ENCODE results near the gene PTAFR.

DNA sequence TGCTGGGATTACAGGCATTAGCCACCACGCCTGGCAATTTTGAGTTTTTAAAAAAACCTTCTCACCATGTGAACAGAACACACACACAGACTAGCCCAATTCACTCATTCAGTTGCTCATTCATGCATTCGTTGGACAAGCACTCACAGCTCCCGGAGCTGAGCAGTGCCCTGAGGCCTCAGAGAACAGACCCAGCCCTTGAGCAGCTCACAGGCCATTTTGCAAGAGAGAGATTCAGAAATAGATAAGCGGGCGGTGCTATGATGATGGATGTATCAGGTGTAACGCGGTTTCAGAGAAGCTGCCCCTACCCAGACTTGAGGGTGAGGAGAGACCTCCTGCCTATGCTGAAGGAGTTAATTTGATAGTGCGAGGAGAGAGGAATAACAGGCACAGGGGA, 18.6 kb downstream of the PTAFR start:
- TF ChIP-seq, protein P1, sequence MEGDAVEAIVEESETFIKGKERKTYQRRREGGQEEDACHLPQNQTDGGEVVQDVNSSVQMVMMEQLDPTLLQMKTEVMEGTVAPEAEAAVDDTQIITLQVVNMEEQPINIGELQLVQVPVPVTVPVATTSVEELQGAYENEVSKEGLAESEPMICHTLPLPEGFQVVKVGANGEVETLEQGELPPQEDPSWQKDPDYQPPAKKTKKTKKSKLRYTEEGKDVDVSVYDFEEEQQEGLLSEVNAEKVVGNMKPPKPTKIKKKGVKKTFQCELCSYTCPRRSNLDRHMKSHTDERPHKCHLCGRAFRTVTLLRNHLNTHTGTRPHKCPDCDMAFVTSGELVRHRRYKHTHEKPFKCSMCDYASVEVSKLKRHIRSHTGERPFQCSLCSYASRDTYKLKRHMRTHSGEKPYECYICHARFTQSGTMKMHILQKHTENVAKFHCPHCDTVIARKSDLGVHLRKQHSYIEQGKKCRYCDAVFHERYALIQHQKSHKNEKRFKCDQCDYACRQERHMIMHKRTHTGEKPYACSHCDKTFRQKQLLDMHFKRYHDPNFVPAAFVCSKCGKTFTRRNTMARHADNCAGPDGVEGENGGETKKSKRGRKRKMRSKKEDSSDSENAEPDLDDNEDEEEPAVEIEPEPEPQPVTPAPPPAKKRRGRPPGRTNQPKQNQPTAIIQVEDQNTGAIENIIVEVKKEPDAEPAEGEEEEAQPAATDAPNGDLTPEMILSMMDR (IDR thresholded peaks at IDR 0.05): no peak
- no peak for TF ChIP-seq POLR2A (IDR thresholded peaks at IDR 0.05)

Data from body of pancreas (tissue), 4 donors.